GM18499 (cell line): ENCODE results near the gene GABBR2.
"Not testable (repeated sequence)": the region's sequence is repeated elsewhere in the genome, so short reads cannot be mapped to it uniquely, and the experiment has no call there.

Source experiments
- ATAC-seq: cut with Tn5 transposase; IDR thresholded peaks from one replicate; pipeline ENCODE4 v1.9.1; 2021; ENCODE audit warnings: moderate number of reproducible peaks; ENCODE audit not compliant: insufficient read depth, unreplicated experiment

Gene GABBR2

DNA sequence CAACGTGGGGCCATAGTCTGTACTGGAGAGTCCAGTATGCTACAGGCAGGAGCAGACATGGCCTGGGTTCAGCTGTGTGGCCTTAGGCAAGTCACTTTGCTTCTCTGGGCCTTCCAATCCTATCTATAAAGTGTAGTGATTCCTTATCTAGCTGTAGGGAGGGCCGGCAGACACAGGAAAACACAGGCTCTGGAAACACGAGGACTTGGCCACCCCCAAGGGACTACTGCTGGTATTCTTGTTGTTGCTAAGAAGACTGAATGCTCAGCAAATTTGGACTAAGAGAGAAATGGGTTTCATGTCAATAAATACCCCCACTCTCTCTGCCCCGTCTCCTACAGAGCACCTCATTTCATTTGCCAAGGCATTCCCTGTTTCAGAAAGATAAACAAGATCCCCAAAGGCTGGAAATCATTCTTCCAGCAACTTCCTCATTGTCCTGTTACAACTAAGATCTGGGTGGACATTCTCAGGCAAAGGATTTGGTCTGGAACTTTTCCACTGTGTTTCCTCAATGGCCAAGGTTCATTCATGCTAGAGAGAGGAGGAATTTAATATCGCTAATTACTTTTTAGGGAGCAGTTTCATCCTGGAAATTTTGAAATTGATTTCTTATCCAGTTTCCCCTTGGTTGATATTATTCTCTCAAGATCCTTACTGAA lies 105.8 kb downstream of the GABBR2 start:
- no peak for ATAC-seq

DNA sequence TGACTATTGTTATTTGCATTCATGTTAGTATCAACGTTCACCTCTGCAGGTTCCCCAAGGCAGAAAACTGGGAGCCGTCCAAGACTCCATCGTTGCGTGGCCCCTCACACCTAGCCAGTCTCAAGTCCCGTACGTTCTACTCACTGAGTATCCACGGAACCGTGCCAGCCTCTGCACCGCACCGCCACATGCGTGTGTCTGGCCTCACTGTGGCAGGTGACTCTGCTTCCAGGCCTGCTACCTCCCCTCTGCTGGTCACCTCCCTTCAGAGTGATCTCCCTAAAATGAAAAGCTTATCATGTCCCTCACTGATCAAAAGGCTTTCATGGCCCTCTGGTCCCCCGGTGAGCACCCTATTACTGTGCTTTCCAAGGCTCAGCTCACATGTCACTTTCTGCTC lies 108.1 kb downstream of the GABBR2 start:
- no peak for ATAC-seq

DNA sequence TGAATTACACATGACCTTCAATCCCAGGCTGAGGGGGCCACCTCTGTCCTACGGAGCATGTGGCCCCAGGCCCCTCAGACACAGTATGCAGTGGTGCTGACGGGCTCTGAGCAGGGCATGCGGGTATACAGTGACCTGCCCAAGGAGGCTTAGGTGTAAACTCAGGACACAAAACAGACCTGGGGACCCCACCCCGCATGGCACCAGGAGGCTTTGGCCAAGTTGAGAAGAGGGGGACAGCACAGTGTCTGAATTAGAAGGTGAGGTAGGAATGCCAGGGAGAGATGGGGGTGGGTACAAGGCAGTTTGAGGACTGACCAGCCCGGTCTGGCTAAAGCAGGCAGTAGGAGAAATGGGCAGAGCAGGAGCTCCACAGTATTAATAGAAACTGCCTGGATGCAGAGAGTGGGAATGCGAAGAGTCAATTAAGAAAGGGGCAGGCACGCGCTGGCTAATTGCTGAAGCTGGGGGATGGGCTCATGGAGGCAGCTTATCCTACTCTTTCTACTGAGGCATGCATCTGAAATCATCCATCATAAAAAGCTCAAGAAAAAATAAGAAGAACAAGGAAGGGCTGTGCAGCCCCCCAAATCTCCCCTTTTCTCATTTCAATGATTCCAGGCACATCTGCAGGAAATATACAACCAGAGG lies 109.0 kb downstream of the GABBR2 start:
- ATAC-seq: no peak

DNA sequence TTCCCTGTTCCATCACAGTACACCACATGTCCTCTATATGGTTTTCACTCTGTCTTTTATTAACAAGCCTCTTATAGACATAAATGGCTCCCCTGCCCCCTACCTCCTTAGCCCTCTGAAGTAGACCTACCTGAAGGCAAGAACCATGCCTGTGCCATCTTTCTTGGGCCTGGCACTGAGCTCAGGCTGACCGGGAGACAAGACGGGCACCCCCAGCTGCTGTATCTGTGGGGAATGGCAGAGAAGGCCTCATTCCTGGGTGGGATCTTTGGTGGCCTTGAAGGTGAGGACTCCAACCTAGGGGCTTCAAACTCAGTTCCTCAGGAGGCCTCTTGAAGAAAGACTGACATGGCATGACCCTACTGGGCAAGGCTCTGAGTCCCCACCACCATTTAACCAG lies 109.9 kb downstream of the GABBR2 start:
- ATAC-seq: no peak

DNA sequence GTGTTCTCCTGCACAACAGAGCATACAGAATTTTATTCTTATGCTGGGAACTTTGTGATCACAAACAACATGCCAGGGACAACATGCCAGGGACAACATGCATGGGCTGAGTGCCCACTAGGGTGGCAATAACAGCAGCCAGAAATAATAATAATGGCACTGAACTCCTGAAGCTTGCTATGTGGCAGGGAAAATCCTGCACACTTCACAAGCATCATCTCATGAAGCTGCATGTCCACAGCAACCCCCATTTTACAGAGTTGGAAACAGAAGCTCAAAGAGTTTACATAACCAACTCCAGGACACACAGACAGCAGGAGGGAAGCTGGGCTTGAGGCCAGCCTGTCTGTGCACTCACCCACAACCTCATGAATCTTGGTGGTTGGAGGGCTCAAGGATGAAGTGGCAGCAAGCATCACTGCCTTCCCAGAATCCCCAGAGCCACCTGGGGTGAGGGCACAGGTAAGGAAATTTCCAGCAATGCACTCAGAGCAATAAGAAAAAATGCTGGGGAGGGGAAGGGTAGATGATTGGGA lies 111.4 kb downstream of the GABBR2 start:
- no peak for ATAC-seq

DNA sequence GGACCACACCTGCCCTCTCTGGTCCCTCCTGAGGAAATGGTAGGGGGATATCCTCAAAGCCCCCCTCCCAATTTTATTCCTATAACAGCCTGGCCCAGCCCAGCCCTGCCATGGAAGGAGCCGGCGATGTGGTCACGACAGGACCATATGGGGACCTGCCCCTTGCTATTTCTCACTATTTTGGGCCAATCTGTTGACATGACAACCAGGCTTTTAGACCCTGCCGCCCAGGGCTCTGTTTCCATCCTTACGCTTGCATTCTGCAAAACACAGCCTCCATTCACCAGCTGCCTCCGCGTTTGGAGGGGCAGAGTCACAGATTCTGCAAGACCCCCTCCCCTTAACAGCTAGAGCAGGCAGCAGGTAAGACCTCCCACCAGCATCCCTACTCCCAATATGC lies 112.2 kb downstream of the GABBR2 start:
- no peak for ATAC-seq

DNA sequence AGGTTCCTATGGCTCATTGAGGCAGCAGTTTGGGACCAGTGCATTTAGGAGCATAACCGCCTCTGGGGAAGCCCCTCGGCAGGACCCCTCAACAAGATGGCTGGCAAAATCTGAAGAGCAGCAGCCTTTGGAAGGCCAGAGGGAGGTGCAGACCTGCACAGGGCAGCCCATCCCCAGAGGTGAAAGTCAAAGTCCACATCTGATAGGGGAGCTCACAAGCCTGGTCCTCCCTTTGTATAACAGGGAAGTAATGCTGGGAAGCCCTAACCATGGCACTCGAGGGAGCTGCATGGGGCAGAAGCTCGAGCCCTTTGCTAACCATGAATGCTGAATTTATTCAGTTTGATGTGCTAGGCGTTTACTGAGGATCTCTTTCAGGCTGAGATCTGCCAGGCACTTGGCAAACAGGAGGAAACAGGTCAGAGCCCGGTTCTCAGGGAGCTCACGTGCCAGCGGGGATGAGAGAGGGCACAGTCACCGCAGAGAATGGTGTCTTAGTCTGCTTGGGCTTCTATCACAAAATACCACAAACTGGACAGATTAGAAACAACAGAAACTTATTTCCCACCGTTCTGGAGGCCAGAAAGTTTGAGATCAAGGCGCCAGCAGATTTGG lies 114.1 kb downstream of the GABBR2 start:
- ATAC-seq: no peak

DNA sequence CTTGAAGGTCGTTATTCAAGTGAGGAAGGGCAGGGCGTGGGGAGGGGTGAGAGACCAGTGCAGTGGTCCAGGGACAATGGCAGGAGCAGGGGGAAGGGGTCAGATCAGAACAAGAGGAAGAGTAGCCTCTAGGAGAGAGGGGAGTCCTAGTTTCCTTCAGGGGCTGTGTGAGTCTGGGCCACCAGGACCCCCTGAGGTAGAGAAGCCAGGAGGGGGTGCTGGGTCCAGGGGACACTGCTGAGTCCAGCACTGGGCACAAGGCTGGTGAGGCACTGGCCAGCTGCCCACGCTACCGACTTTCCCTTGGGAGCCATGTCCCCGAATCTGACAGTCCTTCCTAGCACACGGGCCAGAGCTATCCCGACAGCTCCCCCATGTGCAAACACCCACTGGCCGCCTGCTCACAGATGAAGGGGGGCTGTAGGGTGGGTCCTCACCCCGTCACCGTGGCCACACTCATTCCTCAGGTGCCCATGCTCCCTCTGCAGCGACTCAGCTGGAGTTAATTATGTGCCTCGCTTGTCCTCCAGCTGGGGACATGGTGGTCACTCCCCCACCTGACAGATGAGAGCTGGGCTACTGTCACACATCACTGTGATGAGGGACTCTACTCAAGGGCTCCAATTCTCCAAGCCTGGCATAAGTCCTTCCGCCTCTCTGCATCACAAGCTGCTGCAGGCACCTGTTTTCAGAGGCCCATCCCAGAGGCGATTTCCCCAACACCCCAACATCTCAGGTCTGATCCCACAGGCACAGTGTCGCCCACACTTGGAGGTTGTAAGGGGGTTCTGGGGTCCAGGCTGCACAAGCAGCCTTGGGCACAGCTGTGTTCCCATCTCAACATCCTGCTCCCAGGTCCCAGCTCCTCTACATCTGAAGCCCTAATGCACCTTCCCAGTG lies 115.1 kb downstream of the GABBR2 start:
- no peak for ATAC-seq

DNA sequence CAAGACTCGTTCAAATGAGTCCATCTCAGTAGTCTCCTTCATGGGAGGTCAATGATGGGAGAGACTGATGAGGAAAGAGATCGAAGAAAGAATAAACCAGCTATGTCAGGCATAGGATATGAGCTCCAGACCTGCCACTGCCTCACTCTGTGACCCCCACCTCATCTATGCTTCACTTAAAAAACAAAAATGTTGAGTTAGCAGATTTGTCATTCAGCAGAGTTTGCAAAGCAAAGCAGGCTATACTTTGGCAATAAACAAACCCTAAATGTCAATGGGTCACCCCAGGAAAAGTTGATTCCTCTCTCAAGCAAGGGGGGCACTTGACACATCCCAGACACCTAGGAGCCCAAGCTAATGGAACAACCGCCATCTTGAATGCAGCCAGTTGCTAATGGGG lies 117.0 kb downstream of the GABBR2 start:
- no peak for ATAC-seq

DNA sequence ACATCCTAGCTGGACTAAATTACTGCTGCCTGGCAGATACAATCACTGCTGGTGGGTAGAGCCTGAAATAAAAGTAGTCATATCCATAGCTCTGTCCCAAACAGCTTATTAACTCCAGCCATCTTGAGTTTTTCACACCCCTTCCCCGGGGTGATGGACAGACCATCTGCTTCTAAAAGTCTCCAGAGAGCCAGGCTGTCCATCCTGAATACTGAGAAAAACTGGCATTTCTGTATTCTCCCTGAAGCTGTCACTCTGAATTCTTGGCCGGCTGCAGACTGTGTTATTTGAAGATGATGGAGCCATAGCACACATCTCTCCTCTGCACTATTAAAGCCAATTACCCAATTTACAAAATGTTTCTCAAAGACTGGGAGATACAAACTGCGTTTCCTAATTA lies 118.6 kb downstream of the GABBR2 start:
- ATAC-seq: no peak

DNA sequence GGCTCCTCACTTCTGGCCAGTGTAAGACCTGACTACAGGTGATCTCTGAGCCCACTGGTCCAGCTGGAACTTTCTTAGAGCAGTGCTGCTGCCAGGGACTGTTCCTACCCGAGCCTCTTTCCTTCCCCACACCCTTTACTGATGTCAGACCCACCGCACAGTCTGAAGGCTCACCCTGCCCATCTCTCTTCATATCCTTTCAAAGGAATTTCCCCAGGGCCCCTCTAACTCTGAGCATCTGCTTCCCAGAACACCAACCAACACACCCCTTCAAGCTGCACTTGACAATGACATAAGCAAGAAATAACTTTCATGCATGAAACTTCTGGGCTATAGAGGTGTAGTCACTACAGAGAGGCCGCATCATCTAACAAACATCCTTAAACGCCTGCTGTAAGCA lies 119.6 kb downstream of the GABBR2 start:
- ATAC-seq: no peak

DNA sequence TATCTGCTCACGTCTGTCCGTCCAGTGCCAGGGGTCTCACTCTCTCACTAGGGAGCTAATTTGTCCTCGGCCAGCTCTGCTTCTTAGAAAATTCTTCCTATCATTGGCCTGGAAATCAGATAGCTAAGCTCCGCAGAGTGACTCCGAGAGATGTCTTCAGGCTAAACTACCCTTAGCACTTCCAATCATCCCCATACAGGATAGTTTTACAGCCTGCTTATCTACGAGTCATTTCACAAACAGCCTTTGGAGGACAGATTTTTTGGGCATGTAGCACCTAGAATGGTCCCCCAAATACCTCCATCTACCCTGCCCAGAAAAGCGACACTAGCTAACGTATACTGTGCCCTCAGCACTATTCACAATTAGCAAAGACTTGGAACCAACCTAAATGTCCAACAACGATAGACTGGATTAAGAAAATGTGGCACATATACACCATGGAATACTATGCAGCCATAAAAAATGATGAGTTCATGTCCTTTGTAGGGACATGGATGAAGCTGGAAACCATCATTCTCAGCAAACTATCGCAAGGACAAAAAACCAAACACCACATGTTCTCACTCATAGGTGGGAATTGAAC lies 123.8 kb downstream of the GABBR2 start:
- ATAC-seq: not testable (repeated sequence)

DNA sequence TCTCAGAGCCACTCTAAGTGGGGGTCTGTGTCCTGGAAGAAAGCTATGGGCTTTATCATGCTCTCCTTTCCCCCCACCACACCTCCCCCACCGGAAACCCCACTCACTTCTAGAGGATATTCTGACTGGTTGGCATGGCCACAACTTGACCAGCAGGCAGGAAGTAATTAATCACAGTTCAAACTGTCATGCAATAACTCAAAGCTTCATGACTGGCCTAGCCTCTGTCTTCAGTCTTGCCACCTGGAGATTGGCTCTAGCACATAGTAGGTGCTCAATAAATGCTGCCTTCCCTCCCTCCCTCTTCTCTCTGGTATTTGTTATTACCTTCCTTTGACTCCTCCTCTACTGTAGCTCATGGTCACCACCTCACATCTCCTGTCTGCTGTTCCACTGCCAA lies 124.7 kb downstream of the GABBR2 start:
- no peak for ATAC-seq

DNA sequence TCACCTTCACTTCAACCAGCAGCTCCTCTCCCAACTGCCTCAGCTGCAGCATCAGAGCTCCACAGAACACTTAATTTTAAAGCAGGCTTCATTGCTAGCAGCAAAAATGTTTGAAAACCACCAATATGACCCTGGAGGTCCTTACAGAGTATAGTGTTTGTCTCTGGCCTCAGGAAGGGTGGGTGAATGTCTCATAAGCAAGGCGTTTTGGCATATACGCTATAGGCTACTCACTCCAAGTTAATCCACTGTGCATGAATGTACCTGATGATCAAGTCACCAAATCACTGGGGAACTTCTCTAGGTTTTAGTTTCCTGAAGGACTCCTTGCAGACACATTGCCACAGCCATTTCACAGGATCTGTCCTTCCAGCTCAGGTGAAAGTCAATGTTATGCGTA lies 125.3 kb downstream of the GABBR2 start:
- no peak for ATAC-seq

DNA sequence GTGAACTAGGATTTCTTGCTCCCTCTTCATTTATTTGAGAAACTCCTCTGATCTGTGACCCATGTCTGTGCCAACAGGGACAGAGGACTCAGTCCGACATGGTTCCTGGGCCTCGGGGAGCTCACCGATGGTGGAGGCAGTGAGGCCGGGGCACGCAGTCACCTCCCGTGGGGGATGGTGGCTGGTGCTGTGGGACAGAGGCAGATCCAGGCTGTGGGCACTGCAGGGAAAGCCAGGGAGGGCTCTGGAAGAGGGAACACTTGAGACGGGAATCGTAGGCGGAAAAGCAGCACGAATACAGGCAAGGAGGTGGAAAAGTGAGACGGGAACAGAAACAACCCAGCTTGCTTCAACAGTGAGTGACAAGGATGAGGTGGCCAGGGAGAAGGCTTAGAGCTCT lies 127.8 kb downstream of the GABBR2 start:
- ATAC-seq: no peak

DNA sequence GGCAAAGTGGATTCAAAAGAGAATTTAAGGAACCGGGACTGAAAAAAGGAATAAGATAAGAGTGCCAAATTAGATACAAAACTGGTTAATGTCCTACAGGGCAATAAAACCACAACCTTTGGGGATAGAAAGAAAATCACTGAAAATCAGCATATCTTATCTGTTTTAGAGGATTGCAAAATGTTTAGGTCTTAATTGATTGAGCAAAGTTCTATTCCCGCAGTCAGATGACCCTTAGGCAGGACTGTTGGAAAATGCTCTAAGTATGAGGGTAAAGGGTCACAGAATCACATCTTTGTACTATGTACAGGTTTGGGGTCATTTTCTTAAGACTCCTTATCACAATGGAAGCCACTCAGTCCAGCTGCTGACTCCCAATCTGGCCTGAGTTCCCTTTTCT lies 129.0 kb downstream of the GABBR2 start:
- ATAC-seq: no peak

DNA sequence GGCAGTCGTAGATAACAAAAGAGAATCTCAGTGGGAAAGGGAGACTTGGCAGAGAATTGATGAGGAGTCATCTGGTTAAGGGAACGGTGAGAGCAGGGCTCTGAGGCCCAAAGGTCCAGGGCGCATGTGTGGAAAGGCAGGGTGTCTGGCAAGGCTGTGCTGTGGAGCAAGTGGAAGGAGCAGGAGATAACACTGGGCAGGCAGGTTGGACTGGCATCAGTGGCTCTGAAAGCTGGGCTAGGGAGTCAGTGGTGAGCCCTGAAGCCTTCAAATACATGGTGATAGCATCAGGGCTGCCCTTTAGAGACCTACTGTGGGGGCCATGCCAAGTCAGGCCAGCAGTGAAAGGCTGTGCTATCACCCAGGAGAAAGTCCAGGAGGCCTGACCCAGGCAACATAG lies 131.3 kb downstream of the GABBR2 start:
- ATAC-seq: no peak

DNA sequence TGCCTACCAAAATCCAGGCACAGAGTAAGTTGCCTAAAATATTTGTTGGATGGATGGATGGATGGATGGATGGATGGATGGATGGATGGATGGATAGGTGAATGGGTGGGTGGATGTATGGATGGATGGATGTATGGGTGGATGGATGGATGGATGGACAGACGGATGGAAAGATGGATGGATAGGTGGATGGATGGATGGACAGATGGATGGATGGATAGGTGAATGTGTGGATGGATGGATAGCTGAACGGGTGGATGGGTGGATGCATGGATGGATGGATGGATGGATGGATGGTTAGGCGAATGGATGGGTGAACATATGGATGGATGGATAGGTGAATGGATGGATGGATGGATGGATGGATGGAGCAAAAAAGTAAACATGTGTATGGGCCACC lies 131.9 kb downstream of the GABBR2 start:
- no peak for ATAC-seq

DNA sequence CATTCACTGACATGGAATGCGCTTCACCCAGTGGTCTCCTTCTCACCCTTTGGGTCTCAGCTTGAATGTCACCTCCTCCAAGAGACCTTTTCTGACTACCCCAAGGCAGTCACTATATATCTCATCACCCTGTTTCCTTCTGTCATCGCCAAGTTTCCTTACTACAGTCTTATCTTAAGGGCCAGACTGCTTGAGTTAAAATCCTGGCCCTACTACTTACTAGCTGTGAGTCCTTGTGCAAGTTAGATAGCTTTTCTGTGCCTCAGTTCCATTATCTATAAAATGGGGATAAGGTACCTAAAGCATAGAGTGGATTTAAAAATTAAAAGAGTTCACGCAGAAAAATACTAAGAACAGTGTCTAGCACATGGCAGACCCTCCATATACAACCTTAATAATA lies 132.4 kb downstream of the GABBR2 start:
- ATAC-seq: no peak
